ENCODE results near the gene RNU1-1.
"Not testable (repeated sequence)": the region's sequence is repeated elsewhere in the genome, so short reads cannot be mapped to it uniquely, and the experiment has no call there.

DNA sequence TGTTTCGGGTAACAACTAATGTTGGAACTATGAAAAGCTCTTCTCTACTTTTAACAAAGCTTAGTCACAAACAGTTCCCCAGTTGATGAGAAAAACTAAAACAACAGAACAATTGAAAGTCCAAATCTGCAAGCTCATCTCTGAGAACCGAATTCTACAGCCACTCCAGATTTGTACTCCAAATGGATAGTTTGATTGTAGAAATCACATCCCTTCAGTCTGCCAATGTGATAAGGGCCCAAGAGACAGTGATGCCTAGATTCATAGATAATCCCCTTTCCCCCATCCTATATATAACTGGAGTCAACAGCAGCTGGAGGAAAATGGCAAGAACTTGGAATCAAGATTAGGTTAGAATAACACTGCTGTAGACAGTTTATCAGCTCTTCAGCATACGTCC is 14.3 kb upstream of the RNU1-1 start:
- not testable (repeated sequence) for TF ChIP-seq CTCF, POLR2A (IDR thresholded peaks at IDR 0.05)
